GM19397 (cell line): Measurements from ENCODE around the gene PTOV1.

Experiments
- ATAC-seq: cut with Tn5 transposase; IDR thresholded peaks from one replicate; pipeline ENCODE4 v1.9.1; 2021; ENCODE audit warnings: mild to moderate bottlenecking, moderate library complexity; ENCODE audit not compliant: unreplicated experiment

The PTOV1 gene

DNA sequence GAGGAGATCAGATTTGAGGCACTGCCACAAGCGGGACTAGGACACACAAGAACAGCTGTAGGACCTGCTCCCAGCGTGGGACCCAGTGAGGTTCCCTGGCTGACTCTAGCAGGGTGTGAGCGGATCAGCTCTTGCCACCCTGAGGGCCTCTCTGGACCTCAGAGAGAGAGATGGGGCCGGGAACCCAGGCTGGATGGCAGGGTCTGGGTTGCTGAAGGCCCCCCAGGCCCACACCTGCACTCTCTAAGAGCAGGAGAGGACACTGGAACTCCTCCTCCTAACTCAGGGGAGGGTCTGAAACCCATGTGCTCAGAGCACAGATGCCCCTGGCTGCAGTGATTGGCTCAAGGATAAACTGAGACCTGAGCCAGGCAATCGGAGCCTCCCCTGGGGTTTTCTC is 59.2 kb downstream of the PTOV1 start:
- no peak for ATAC-seq
